ENCODE measurements around the gene PDZD2. TPM values are rescaled to one million over a fixed set of nuclear protein-coding genes. Genes with fewer than 3 reads are reported as not detected.

The PDZD2 gene
- total RNA-seq, 1 donor from 2014 or later: 14.7 TPM

DNA sequence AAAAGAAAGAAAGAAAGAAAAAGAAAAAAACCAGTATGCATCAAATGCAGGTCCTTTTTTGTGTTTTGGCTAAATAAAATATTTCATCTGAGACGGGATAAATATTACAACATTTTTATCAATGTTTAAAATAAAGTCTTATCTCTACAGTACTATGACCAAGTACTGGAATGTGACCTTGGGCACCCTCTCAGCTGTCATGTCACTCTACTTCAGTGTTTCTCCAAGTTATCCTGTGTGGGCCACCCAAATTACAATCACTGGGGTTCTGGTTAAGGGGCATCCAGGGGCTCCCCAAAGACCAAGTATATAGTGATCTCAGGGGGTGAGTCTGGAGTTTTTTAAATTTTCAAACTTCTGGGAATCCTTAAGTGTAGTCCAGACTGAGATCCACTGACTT is 3.5 kb upstream of the PDZD2 start:
- no peak for FAIRE-seq

DNA sequence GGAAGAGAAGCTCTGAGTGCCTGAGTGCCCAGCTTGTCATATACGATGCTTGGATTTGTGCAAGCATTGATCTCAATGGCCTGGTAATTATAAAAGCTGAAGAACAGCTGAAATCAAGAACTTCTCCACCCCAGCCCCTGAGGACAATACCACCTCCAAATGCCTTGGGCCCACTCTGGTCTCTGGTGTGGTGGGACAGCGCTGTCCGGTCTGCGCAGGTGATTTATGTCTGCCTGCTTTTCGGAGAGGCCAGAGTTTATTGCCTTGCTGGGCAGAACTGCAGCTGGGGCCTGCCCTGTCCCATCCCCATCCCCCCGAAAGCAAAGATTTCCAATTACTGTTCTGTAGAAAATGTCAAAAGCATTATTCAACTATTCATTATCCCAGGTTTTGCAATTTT is 1.1 kb upstream of the PDZD2 start:
- FAIRE-seq (no peak), DNase-seq (ENCODE audit: low spot score in 2 of 2) (no peak)

More for the DNA sequence above, 3.5 kb upstream of the PDZD2 start:
- DNase-seq (ENCODE audit: low spot score in 2 of 2): no peak

DNA sequence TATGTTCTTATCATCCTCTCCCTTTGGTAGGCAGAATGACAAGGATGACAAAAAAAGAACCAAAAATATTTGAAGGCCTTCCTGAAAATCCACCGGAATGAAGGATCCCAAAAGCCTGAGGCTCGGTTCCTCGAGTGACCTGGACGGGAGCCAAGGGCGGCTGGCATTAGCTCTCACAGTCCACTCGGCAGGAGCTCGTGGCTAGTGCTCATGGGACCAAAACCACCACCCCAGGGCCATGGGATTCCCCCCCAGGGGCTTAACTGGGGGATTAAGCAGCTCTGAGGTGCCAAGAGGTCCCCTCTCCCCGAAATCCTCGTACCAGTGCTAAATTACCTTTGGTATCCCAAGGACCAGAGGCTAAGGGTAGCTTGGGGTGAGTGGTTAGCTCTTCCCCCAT is 586 bp upstream of the PDZD2 start:
- FAIRE-seq (no peak), DNase-seq (ENCODE audit: low spot score in 2 of 2) (no peak)

DNA sequence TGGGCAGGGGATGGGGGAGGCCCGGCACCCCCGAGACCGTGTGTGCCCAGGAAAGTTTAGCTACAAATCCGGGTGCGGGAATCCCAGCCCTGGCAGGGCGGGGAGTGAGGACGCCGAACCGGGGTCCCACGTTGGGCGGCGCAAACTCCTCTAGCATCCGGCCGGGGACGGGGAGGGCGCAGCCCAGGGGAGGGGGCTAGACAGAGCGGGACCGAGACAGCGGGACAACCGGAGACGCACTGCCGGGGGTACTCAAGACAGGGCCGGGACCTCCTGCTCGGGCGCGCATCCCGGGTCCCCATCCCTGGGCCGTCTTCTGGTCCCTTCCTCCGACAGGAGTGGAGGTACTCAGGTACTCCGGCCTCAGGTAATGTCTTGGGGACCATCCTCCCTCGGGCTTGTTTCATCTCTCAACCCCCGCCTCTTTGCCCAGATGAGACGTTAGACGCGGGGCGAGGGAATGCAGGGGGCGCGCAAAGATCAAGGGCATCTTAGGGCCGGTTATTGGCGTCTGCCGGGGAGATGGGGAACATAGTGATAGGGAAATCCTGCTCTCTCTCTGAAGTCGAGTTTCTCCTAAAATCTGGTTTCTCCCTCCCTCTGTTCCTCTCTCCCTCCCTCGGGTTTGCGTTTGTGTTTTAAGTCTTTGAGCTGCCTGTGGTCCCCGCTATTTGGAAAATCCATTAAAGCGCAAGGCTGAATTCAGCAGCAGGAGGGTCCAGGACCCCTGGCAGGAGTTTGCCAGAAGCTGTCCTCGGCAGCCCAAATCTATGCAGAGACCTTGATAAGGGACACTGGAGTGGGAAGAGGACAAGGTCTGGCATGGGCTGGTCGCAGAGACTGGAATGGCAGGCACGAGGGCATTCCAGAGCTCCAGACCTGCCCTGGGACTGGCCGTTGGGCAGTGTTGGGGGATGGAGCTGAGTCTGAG is 815 bp downstream of the PDZD2 start:
- no peak for DNase-seq (ENCODE audit: low spot score in 2 of 2)
- no peak for FAIRE-seq

DNA sequence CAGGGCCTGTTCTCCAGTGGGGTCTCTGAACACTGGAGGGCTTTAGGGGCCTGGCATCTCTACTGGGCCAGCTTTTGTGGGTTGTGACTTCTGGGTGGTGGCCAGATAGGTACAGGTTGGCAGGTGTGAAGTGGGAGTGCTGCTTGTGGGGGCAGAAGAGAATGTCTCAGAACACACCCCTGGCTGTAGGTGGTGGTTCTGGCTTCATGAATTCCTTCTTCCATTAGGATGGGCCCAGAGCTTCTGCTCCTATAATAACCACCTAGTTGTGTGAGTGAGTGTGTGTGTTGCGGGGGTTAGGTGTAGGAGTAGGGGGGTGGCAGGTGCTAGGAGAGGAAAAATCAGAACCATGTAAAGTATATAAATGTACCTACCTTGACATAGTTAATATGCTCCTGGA is 1.6 kb downstream of the PDZD2 start:
- FAIRE-seq: no peak
- no peak for DNase-seq (ENCODE audit: low spot score in 2 of 2)

DNA sequence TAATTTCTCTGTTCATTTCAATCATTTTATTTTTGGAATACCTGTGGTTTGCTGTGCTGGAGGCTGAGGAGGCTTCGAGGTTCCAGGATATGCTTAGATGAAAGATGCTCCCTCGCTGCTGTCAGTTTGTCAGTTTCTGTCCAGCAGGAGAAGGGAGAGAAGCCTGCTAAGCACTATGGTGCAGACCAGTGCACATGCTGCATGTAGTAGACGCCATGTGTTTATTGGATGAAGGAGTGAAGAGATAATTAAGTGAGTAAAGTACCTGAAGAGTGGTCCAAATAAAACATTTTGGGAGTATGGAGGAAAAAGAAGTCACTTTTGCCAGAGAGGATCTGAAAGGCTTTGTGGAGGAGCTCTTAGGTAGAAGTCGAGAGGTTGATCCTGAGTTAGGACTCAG is 2.1 kb downstream of the PDZD2 start:
- DNase-seq (ENCODE audit: low spot score in 2 of 2): no peak
- FAIRE-seq: no peak

DNA sequence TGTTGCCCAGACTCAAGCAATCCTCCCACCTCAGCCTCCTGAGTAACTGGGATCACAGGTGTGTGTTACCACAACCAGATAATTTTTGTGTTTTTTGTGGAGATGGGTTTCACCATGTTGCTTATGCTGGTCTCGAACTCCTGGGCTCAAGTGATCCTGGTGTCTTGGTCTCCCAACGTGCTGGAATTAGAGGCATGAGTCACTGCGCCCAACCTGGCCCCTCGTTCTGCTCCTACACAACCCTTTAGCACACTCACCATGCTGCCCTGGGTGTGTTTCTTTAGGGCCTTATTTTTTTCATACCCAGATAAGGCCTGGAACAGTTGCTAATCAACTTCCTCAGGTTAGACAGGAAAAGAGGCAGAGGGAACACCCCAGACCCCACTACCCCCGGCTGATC is 2.6 kb downstream of the PDZD2 start:
- no peak for FAIRE-seq
- no peak for DNase-seq (ENCODE audit: low spot score in 2 of 2)

DNA sequence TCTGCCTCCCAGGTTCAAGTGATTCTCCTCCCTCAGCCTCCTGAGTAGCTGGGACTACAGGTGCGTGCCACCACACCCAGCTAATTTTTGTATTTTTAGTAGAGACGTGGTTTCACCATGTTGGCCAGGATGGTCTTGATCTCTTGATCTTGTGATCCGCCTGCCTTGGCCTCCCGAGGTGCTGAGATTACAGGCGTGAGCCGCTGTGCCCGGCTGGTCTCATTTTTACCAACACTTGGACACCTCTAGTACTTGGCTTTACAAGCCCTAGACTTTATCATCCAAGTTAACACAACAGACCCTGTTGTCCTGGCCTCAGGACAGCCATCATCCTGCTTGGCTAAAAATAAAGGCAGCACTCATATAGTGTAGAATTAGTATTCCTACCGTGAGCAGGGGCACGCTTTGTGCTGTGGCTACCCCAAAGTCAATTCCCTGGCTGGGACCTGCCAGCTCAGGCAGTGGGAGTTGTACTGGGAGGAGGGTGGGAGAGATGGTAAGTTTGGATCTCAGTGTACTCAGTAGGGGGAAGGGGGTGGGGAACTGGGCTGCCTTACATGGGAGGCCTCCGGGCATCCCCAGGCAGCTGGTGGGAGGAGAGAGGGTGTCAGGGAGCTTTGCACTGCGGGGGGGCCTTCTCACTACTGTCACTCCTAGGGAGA is 6.6 kb downstream of the PDZD2 start:
- FAIRE-seq (no peak), DNase-seq (ENCODE audit: low spot score in 2 of 2) (no peak)

DNA sequence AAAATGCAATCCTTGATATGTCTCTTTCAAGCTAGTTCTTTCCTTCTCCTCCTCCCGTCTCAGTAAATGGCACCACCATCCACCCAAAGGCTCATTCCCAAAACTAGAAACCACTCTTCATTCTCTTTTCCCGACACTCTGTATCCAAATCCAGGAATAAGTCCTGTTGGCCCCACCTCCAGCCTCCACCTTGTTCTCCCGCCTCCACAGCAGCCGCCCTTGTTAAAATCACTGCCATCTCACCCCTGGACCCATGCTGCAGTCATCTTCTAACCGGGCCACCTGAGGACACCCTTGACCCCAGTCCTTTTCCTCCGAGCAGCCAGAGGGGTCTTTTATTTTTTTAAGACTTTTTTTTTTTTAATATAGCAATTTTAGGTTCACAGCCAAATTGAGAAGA is 9.4 kb downstream of the PDZD2 start:
- FAIRE-seq (no peak), DNase-seq (ENCODE audit: low spot score in 2 of 2) (no peak)

DNA sequence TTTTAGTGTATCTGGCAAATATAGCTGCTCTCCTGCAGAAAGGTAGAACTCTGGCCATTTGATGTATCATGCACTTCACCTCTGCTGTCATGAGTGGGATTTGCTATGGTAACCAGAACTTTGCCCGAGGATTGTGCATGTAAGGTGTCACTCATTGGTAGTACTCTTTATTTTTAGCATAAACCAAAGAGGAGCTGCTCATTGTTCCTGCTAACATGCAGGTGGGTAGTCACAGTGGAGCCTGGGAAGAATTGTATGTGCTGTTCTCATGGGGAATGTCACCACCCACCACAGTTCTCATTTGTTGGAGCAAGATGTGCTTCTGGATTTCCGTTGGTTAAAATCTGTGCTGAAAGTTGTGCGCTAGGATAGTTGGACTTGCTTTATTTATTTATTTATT is 12.3 kb downstream of the PDZD2 start:
- no peak for FAIRE-seq

DNA sequence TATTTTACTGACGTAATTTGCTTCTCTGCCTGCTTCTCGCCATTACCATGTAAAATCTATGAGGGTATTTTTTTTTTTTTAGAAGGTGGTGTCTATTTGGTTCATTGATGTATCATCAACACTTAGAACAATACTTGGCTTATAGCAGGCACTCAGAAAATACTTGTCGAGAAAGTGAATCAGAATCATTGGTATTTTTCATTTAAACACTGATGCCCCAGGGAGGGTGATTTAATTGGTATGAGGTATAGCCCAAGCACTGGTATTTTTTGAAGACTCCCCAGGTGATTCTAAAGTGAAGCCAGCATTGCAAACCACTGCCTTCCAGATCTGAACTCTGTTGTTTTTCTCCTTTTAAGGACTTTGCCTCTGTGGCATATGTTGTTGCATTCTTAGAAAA is 16.6 kb downstream of the PDZD2 start:
- DNase-seq (ENCODE audit: low spot score in 2 of 2): no peak
- FAIRE-seq: no peak

More for the DNA sequence above, 12.3 kb downstream of the PDZD2 start:
- DNase-seq (ENCODE audit: low spot score in 2 of 2): no peak

DNA sequence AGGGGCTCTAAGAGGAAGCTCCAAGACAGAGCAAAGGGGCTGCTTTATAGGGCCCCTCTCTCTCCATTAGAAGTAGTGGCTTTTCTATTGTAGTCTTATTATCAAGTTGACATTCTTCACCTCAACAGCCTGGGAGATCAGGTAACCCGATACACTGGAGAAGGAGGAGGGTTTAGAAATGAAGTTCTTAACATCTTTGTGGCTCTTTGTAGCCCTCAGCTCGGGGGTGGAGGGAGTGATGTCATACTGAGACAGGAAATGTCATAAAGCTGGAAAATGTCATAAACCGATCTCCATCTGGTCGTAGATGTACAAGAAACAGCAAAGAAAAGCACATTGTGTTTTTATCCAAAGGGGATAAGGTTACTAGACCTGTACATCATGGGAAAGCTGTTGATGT is 17.9 kb downstream of the PDZD2 start:
- no peak for FAIRE-seq
- no peak for DNase-seq (ENCODE audit: low spot score in 2 of 2)

DNA sequence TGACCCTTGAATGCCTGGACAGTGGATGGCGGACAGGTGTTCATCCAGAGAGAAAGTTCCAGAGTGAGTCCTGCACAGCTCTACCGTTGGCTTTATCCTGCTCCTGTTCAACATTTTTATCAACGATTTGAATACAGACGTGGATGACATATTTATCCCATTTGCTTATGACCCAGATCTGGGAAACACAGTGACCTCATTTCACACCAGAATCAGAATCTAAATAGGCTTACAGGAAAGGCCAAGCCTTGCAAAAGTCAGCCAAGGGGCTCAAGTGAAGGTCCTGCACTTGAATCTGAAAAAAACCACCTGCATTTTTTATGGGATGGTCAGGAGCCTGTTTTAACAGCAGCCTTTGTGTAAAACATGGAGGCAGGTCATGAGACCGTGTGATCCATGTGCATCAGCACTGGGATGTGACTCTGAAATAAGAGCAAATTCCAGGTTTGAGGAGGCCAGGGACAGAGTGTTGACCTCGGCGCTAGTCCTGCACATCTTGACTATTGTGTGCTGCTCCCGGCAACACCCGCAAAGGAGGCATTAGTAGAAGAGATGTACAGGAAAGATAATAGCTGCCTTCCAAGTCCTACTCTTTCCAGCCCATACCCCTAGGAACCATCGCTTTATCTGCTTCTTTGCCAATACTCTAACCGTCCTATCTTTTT is 18.5 kb downstream of the PDZD2 start:
- FAIRE-seq (no peak), DNase-seq (ENCODE audit: low spot score in 2 of 2) (no peak)

DNA sequence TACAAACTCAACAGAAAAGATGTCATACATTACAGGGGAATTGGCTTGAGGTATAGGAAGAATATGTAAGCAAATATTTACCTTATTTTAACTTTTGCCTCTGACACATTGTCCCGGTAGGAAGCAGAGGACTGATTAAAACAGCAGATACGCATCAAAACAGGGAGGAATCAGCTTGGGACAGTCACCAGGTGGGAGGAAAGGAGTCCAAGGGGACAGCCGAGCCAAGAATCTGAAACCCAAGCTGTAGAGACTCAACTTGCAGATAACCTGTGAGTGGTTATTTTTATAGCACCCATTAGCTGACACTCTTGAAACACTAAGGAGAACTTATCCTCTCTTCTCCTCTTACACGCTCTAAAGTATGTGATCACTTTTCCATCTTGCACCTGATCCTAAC is 22.3 kb downstream of the PDZD2 start:
- no peak for FAIRE-seq
- DNase-seq (ENCODE audit: low spot score in 2 of 2): no peak

DNA sequence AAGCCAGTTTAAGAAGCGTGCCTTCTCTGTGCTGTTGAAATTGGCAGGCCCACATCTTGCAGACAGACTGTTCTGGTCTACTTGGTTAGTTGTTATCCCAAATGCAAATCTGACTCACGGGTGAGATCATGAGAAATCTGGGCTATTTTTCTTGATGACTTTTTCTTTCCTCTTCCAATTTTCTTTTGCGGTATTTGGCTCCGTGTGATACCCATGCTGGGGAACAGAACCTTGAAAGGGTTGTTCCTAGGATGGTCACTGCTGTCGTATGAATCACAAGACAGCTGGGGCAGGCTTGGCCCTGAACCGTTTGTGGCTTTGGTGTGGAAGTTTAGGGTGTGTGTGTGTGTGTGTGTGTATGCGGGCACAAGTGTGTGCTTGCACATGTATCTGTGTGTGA is 24.6 kb downstream of the PDZD2 start:
- no peak for DNase-seq (ENCODE audit: low spot score in 2 of 2)
- FAIRE-seq: no peak

DNA sequence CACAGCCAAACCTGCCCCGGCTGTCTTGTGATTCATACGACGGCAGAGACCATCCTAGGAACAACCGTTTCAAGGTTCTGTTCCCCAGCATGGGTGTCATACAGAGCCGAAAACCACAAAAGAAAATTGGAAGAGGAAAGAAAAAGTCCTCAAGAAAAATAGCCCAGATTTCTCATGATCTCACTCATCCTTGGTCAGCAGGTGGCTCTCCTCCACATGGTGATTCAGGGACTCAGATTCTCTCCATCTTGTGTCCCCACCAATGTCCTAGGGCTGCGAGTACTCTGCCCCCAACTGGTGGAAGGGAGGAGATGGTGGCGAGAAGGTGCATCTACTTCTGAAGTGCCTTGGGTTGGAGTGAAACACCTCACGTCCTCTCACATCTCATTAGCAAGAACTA is 25.6 kb downstream of the PDZD2 start:
- no peak for DNase-seq (ENCODE audit: low spot score in 2 of 2)
- no peak for FAIRE-seq

DNA sequence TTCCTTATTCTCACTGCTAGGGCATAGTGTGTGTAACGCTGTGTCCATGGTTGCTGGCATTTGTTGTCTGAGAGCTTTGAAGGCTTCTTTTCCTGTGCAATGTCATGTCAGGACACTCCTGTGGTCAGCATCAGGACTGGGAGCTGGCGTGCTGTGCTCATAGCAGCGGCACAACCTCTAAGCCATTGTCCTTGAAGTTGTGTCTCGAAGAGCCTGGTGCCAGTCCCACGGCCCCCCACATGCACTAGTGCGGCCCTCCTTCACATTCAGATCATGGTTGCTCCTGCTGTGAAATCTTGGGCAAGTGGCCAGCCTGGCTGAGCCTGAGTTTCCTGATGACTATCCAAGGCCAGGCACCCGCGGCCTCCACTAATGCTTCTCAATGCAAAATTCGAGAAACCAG is 32.4 kb downstream of the PDZD2 start:
- FAIRE-seq (no peak), DNase-seq (ENCODE audit: low spot score in 2 of 2) (no peak)

DNA sequence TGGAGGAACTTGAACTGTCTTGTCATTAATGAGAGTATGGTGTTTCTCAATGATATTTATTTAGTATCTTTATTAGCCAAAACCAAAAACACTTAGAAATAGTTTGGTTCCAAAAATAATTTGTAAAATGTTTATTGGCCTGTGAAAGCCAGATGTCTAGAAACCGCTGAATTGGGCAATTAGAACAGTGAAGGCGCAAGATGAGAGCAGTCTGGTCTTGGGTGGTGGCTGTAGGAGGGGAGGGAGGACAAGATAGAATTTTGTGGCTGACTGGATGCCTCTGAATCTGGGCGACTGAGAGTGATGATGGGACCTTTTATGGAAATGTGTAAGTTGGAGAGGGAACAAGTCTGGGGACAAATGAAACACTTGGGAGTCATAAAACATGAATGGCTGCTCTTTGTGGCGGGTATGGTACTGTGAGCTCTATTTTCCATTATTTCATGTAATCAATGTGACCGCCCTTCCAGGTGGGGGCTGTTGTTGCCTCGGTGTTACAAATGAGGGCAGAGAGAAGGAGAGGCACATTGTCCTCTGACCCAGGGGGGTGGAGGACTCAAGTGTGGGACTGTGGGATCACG is 35.5 kb downstream of the PDZD2 start:
- FAIRE-seq (no peak), DNase-seq (ENCODE audit: low spot score in 2 of 2) (no peak)

DNA sequence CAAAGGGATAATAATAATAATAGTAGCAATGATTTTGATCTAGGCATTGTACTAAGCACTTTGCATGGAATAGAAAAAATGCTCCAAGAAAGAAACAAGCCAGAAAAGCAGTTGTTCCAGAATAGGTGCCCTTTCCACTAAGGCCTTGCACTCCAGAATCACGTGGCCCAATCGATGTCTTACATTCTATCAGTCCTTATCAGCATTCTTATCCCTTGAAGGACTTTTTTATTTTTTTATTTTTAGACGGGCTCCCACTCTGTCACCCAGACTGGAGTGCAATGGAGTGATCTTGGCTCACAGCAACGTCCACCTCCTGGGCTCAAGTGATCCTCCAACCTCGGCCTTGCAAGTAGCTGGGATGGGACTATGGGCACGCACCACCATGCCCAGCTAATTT is 36.5 kb downstream of the PDZD2 start:
- FAIRE-seq (no peak), DNase-seq (ENCODE audit: low spot score in 2 of 2) (no peak)

DNA sequence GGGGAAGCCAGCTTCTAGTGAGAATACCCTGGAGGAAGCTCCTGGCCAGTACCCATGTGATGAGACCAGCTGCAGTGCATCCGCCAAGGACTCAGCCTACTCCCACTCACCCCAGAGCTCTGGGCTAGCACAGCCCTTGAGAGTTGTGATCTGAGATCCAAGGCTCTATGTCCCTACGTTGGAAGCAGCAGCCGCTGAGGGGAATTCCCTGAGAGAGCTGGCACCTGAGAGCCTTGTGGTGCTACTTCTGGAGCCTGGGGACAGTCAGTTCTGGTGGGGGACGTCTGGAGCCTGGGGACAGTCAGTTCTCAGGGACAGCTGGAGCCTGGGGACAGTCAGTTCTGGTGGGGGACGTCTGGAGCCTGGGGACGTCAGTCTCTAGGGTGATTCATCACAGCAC is 39.2 kb downstream of the PDZD2 start:
- DNase-seq (ENCODE audit: low spot score in 2 of 2) (no peak), FAIRE-seq (no peak)

DNA sequence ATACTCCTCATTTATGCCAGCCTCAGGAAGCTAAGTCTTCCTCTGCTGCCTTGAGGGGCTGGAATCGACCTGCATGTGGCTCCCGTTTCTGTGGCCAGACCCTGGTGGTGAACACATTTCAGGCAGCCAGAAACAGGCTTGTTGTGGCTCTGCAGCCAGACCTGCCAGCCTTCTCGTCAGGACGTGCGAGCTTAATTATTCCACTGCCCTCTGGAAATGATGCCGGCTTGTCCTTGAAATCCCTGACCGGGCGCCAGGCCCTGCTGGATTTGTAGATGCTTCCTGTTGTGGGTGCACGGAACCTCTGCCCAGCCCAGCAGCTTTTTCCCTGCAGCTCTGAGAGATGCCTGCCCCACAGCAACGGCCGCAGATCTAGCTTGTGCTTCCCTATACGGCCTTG is 41.6 kb downstream of the PDZD2 start:
- FAIRE-seq (no peak), DNase-seq (ENCODE audit: low spot score in 2 of 2) (no peak)

Data from frontal cortex (tissue), 4 donors.